ENCODE results near the gene CYP2S1.

DNA sequence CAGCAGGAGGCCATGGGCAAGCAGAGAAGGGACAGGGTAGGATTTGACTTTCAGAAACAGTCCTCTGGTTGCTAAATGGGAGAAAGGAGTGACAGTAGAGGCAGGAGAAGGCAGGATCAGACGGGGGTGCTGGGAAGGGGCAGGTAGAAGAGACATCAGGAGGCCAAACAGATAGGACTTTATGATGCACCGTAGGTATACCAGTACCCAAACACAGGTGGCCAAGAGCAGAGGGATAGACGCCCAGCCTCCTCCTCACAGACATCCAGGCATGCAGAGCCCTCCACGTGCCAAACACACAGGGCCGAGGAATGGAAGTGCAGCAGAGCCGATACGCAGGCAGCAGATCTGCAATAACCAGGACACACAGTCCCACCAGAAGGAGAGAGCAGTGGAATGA is 24.7 kb downstream of the CYP2S1 start:
- TF ChIP-seq POLR2AphosphoS5 (IDR thresholded peaks at IDR 0.05) (no peak), POLR2A (IDR thresholded peaks at IDR 0.05) (no peak)
